Cardiac muscle cell (in vitro differentiated cells and primary cell): ENCODE results near the gene PNLIPRP1. TPM values are rescaled to one million over a fixed set of nuclear protein-coding genes. Genes with fewer than 3 reads are reported as not detected.

ENCODE experiments used
- DNase-seq, 2 donors: peaks; one replicate each; pipeline versions ENCODE4 v3.0.0 to v3.0.0-alpha.2; 2010 to 2017; ENCODE audit warnings: low read depth in 1 of 2, low spot score in 1 of 2
- H3K27ac ChIP-seq: fragments of 200-600 bp; sonication (generic); 2 replicates; pipeline ENCODE4 v1.5.1; 2016
- H3K27me3 ChIP-seq: fragments of 200-600 bp; sonication (generic); 2 replicates; pipeline ENCODE4 v1.6.0; 2016; ENCODE audit warnings: control low read depth
- H3K36me3 ChIP-seq: fragments of 200-600 bp; sonication (generic); 2 replicates; pipeline ENCODE4 v1.5.1; 2016; ENCODE audit warnings: control low read depth
- H3K4me1 ChIP-seq: fragments of 200-600 bp; sonication (generic); 2 replicates; pipeline ENCODE4 v1.8.1; 2017; ENCODE audit warnings: low read depth, mild to moderate bottlenecking, mixed run types
- H3K4me3 ChIP-seq: fragments of 200-600 bp; sonication (generic); 2 replicates; pipeline ENCODE4 v1.5.1; 2016; ENCODE audit warnings: mild to moderate bottlenecking
- H3K9me3 ChIP-seq: fragments of 200-600 bp; sonication (generic); 2 replicates; pipeline ENCODE4 v1.5.1; 2017; ENCODE audit warnings: low read depth, mild to moderate bottlenecking, control low read depth
- CTCF ChIP-seq: IDR thresholded peaks from 2 replicates; pipeline ENCODE4 v1.5.1; 2012; ENCODE audit warnings: low read depth, mild to moderate bottlenecking, low read length
- polyA plus RNA-seq: library from polyadenylated mRNA; unstranded; fragments of >200 nt; fragmentation: Nextera tagmentation; extraction: Ambion mirVana; gene quantifications from 2 replicates; pipeline ENCODE4 v1.2.1, GENCODE V29; 2016
- total RNA-seq: library from RNA; depleted of rRNA; stranded (reverse); fragments of >200 nt; gene quantifications from 2 replicates; pipeline ENCODE4 v1.2.3, GENCODE V29; 2016

Gene PNLIPRP1
- total and polyA plus RNA-seq, 2 experiments from 2014 or later: not detected

- Histone ChIP-seq H3K4me1 (no peaks in the 10 kb centered on the region), H3K9me3 (no peaks in the 10 kb centered on the region), H3K4me3 (no peak overlapping the region), H3K27me3 (peaks cover 2% of the 10 kb centered on the region), H3K27ac (no peak overlapping the region), H3K36me3 (no peaks in the 10 kb centered on the region)
- no peak for TF ChIP-seq CTCF
- no peak for DNase-seq
These were observed 24.0 kb downstream of the PNLIPRP1 start for GRCh38 chr10:116614796-116615195.

DNA sequence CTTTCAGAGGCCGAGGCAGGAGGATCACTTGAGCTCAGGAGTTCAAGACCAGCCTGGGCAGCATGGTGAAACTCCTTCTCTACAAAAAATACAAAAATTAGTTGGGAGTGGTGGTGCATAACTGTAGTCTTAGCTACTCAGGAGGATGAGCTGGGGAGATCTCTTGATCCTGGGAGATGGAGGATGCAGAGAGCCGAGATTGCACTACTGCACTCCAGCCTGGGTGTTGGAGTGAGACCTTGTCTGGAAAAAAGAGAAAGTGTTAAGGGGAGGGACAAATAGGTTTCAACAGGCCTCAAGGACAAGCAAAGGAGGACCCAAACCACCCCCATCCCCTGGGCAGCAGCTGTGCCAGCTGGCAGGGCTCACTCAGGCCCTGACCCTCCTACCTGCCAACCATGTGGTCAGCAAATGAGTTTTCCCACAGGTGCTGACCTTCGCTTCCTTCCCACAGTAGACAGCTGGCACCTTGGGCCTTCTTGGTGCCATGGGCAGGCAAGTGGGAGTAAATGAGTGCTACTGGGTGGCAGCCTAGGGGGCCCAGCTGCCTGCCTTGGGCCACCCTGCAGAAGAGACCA lies 24.5 kb downstream of the PNLIPRP1 start:
- no peak for DNase-seq
- no peaks in the 10 kb centered on the region for H3K9me3 ChIP-seq
- H3K36me3 ChIP-seq: no peaks in the 10 kb centered on the region
- no peak for TF ChIP-seq CTCF
- no peaks in the 10 kb centered on the region for H3K4me1 ChIP-seq
- peaks cover 2% of the 10 kb centered on the region for H3K27me3 ChIP-seq
- H3K27ac ChIP-seq: no peak overlapping the region
- H3K4me3 ChIP-seq: no peak overlapping the region

GRCh38 chr10:116620423-116621400 lies 30.0 kb downstream of the PNLIPRP1 start, which contains the start of gene PNLIPRP2:
PNLIPRP2 (plus strand) TSS chr10:116620953.
- no peak for DNase-seq
- TF ChIP-seq CTCF: no peak
- Histone ChIP-seq H3K27ac (no peak within 1 kb of the TSS), H3K4me3 (no peak within 1 kb of the TSS), H3K4me1 (no peaks in the 10 kb centered on the region), H3K36me3 (no peaks in the 10 kb centered on the region), H3K9me3 (no peaks in the 10 kb centered on the region), H3K27me3 (peaks cover 5% of the 10 kb centered on the region)

DNA sequence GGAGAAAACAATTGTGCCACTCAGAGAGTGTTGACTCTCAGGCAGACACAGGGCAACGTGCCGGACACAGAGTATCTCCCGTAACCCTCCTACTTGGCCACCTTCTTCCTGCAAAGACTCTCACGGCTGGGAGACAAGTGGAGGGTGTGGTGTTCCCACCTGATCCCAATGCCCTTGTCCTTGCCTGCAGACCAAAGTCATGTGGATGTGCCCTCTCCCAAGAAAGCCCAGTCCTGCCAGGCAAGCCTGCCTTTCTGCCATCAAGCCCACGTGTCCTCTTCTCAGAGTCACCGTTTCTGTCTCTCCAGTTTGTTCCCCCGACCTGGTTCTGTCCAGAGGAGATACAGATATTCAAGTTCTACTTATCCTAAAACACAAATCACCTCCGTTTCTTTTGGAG lies 30.7 kb downstream of the PNLIPRP1 start:
- Histone ChIP-seq H3K4me1 (no peaks in the 10 kb centered on the region), H3K36me3 (no peaks in the 10 kb centered on the region), H3K27me3 (peaks cover 13% of the 10 kb centered on the region), H3K4me3 (no peak overlapping the region), H3K27ac (no peak overlapping the region), H3K9me3 (no peaks in the 10 kb centered on the region)
- no peak for DNase-seq
- TF ChIP-seq CTCF: no peak

DNA sequence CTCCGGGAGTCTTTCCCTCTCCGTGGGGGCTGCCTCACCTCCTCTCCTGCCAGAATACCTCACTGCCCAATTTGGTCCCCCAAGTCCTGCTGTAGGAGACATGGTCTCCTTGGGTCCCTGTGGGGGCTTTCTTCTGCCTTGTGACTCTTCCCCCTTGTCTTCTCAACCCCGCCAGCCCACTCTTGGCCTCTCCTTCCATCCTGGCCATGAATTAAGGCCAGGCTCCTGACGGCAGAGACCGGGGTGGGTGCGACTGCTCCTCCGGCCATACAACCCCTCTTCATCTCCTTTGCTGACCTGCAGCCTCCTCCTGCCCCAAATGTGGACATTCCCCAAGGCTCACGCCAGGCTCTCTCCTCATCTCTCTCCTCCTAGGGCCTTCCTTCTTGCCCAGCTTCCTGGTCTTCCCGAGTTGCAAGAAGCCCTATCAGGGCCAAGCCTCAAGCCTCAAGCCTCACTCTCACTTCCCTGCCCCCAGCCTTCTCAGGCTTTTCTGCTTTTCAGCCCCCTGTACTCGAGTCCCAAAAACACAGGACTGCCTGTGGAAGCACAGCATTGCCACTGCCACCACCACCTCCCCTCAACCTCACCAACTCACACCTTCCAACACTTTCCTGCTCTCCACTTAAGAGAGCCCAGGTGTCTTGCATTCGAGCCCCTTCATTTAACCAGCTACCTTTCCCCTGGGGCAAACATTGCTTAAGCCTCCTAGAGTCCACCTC lies 31.3 kb downstream of the PNLIPRP1 start:
- Histone ChIP-seq H3K27me3 (peaks cover 18% of the 10 kb centered on the region), H3K4me3 (no peak overlapping the region), H3K9me3 (no peaks in the 10 kb centered on the region)

More for the DNA sequence above, 31.3 kb downstream of the PNLIPRP1 start:
- TF ChIP-seq CTCF: no peak
- H3K27ac ChIP-seq: no peak overlapping the region
- no peaks in the 10 kb centered on the region for H3K36me3 ChIP-seq
- no peaks in the 10 kb centered on the region for H3K4me1 ChIP-seq
- DNase-seq: no peak
